ENCODE results near the gene ZBTB16. TPM values are rescaled to one million over a fixed set of nuclear protein-coding genes. Genes with fewer than 3 reads are reported as not detected.

ZBTB16 gene
- total and polyA plus RNA-seq, 2 of the 13 experiments (the other 11 are each of a cell fraction or from before 2014, with no cell fraction given): not detected

DNA sequence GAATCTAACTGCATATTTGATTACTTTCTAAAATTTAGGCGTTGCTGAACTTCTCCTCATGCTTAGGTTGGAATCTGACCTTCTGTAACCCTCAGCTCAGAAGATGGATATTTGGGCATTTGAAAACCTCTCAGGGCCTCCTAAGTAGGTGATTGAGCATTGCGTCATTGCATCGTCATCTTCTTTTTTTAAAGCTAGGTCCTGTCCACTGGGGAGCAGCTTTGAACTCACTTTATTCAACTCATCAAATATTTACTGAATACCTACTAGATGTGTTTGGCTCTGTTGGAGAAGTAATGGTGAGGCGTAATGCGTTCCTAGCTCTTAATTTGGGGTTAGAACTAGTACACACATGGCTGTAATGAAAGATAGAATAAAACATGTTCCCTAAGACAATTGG is 56.8 kb downstream of the ZBTB16 start:
- BruUV-seq (replicated peaks): no TSS peak
- Histone ChIP-seq H3K27me3 (ENCODE audit: control insufficient read depth in 1 of 2, insufficient read depth in 2 of 2, low read length in 2 of 2) (peaks cover 1 to 41% of the 10 kb centered on the region in 2 experiments; a peak in 3 of 5 replicates), H3K4me3 (replicated peaks in 1 of 3; ENCODE audit: insufficient read depth in 1 of 3, low read depth in 2 of 3, low read length in 3 of 3) (no peak overlapping the region), H4K20me1 (ENCODE audit: insufficient read depth, low read length) (no peaks in the 10 kb centered on the region), H3K4me2 (ENCODE audit: low read depth, low read length) (no peak overlapping the region), H2AFZ (ENCODE audit: low read length) (no peak overlapping the region), H3K9me3 (ENCODE audit: low read length) (no peaks in the 10 kb centered on the region), H3K27ac (ENCODE audit: extremely low read length, insufficient read depth, low read length) (no peak overlapping the region), H3K36me3 (replicated peaks in 1 of 2; ENCODE audit: control insufficient read depth in 1 of 2, insufficient read depth in 2 of 2, low read length in 2 of 2) (no peaks in the 10 kb centered on the region), H3K9ac (ENCODE audit: insufficient read depth, low read depth, low read length) (no peak overlapping the region), H3K4me1 (ENCODE audit: insufficient read depth, low read length) (no peaks in the 10 kb centered on the region), H3K79me2 (ENCODE audit: insufficient read depth, low read length) (no peaks in the 10 kb centered on the region)
- DNase-seq (ENCODE audit: low spot score) (no peak), FAIRE-seq (no peak), ATAC-seq (no peak)
- intact Hi-C loops (cut with micrococcal nuclease; ENCODE audit: unreplicated experiment): no loop called here
- TF ChIP-seq HOXA5 (CRISPR knock-in tag; IDR thresholded peaks at IDR 0.05) (no peak), ZNF569 (CRISPR knock-in tag; IDR thresholded peaks at IDR 0.05; ENCODE audit: borderline replicate concordance) (no peak), ZNF747 (CRISPR knock-in tag; IDR thresholded peaks at IDR 0.05; ENCODE audit: borderline replicate concordance) (no peak), MNT (IDR thresholded peaks at IDR 0.05) (no peak), SMAD9 (CRISPR knock-in tag; IDR thresholded peaks at IDR 0.05) (no peak), ZSCAN25 (CRISPR knock-in tag; IDR thresholded peaks at IDR 0.05) (no peak), AKNA (CRISPR knock-in tag; IDR thresholded peaks at IDR 0.05; ENCODE audit: borderline replicate concordance) (no peak), ZNF7 (CRISPR knock-in tag; IDR thresholded peaks at IDR 0.05) (no peak), NFIB (CRISPR knock-in tag; IDR thresholded peaks at IDR 0.05; ENCODE audit: borderline replicate concordance) (no peak)
- ChIA-PET POLR2A (no interaction called here), CTCF (ENCODE audit: low intra/inter-chr PET ratio, low total read pairs) (no interaction called here)
- 26% methylated on average over 5 of the region's 5 CpGs for WGBS (ENCODE audit: low lambda C conversion rate)
- in situ Hi-C loops (cut with HindIII; ENCODE audit: extremely low pct_ligation_motif_present, low pct_unique_long_range_greater_than_20kb): no loop called here

All from HepG2 (cell line).